Measurements from ENCODE around the gene METTL17.
"Not testable (repeated sequence)": the region's sequence is repeated elsewhere in the genome, so short reads cannot be mapped to it uniquely, and the experiment has no call there.

METTL17 gene

GRCh38 chr14:20997115-20997514 lies 7.3 kb downstream of the METTL17 start:
- DNase-seq (ENCODE audit: low spot score) = no peak

- no peak for DNase-seq (ENCODE audit: low spot score)
Measured at GRCh38 chr14:20997564-20997963, 7.8 kb downstream of the METTL17 start.

GRCh38 chr14:20998139-20998538 lies 8.4 kb downstream of the METTL17 start:
- no peak for DNase-seq (ENCODE audit: low spot score)

GRCh38 chr14:20998674-20999366 lies 9.0 kb downstream of the METTL17 start, which contains the start of gene SLC39A2:
TSS of gene SLC39A2 (plus strand) at chr14:20999293. CDS start at chr14:20999447, 154 bp downstream.
- no peak for DNase-seq (ENCODE audit: low spot score)

GRCh38 chr14:20999591-20999990 lies 9.8 kb downstream of the METTL17 start:
- DNase-seq (ENCODE audit: low spot score) = no peak

- DNase-seq (ENCODE audit: low spot score) = no peak
Measured at GRCh38 chr14:21001218-21001617, 11.4 kb downstream of the METTL17 start.

- no peak for DNase-seq (ENCODE audit: low spot score)
Measured at GRCh38 chr14:21003788-21004346, 14.1 kb downstream of the METTL17 start.

- DNase-seq (ENCODE audit: low spot score) = not testable (repeated sequence)
Measured at GRCh38 chr14:21009721-21010120, 19.9 kb downstream of the METTL17 start.

- DNase-seq (ENCODE audit: low spot score) = no peak
Measured at GRCh38 chr14:21011136-21011535, 21.4 kb downstream of the METTL17 start.

GRCh38 chr14:21014761-21015190 lies 25.0 kb downstream of the METTL17 start:
- peak; percentile 84 for DNase-seq (ENCODE audit: low spot score)

- DNase-seq (ENCODE audit: low spot score) = no peak
Measured at GRCh38 chr14:21015312-21015711, 25.5 kb downstream of the METTL17 start.

GRCh38 chr14:21016413-21017190 lies 26.8 kb downstream of the METTL17 start:
- DNase-seq (ENCODE audit: low spot score) = no peak

GRCh38 chr14:21017528-21018245 lies 27.9 kb downstream of the METTL17 start:
- no peak for DNase-seq (ENCODE audit: low spot score)

- no peak for DNase-seq (ENCODE audit: low spot score)
Measured at GRCh38 chr14:21018286-21018685, 28.5 kb downstream of the METTL17 start.

- DNase-seq (ENCODE audit: low spot score) = no peak
Measured at GRCh38 chr14:21018781-21019180, 29.0 kb downstream of the METTL17 start.

GRCh38 chr14:21019366-21019765 lies 29.6 kb downstream of the METTL17 start:
- DNase-seq (ENCODE audit: low spot score) = no peak

- no peak for DNase-seq (ENCODE audit: low spot score)
Measured at GRCh38 chr14:21020977-21021545, 31.3 kb downstream of the METTL17 start.

GRCh38 chr14:21022686-21023085 lies 32.9 kb downstream of the METTL17 start:
- DNase-seq (ENCODE audit: low spot score) = no peak

GRCh38 chr14:21023174-21023573 lies 33.4 kb downstream of the METTL17 start:
- no peak for DNase-seq (ENCODE audit: low spot score)

GRCh38 chr14:21023817-21024584 lies 34.2 kb downstream of the METTL17 start:
- no peak for DNase-seq (ENCODE audit: low spot score)

Measured in RKO (cell line).